Activated CD4-positive, alpha-beta memory T cell treated with anti-CD3 and anti-CD28 coated beads for 36 hours (primary cell): ENCODE results near the gene PCDHGA7. TPM values are rescaled to one million over a fixed set of nuclear protein-coding genes. Genes with fewer than 3 reads are reported as not detected.
"Not testable (repeated sequence)": the region's sequence is repeated elsewhere in the genome, so short reads cannot be mapped to it uniquely, and the experiment has no call there.

Experiments
- CTCF ChIA-PET: fragments of 350-600 bp; sonication (Branson Sonifier 250); formaldehyde crosslinking; loops from one replicate; lab custom pipeline; 2021; ENCODE audit warnings: antibody characterized with exemption, inconsistent platforms; lab: Charles Lee
- POLR2A ChIA-PET: fragments of 350-600 bp; sonication (Branson Sonifier 250); formaldehyde crosslinking; loops from one replicate; lab custom pipeline; 2021; ENCODE audit warnings: antibody characterized with exemption; lab: Charles Lee
- DNase-seq: peaks from one replicate; pipeline ENCODE4 v3.0.0-alpha.2; 2020
- H3K27ac Mint-ChIP-seq: one replicate; pipeline ENCODE4 v1.8.0; 2021; ENCODE audit warnings: mixed read lengths
- H3K27me3 Mint-ChIP-seq: one replicate; pipeline ENCODE4 v1.8.0; 2021; ENCODE audit warnings: mixed read lengths
- H3K36me3 Mint-ChIP-seq: one replicate; pipeline ENCODE4 v1.8.0; 2021; ENCODE audit warnings: mixed read lengths
- H3K4me1 Mint-ChIP-seq: one replicate; pipeline ENCODE4 v1.8.0; 2021; ENCODE audit warnings: low read depth, mixed read lengths
- H3K4me3 Mint-ChIP-seq: one replicate; pipeline ENCODE4 v1.8.0; 2021; ENCODE audit warnings: mild to moderate bottlenecking, mixed read lengths
- H3K9me3 Mint-ChIP-seq: one replicate; pipeline ENCODE4 v1.8.0; 2021; ENCODE audit warnings: mixed read lengths
- intact Hi-C: fragments of 100-400 bp; cut with micrococcal nuclease; formaldehyde crosslinking; loops from one replicate; pipeline ENCODE4 v1.15.1; 2023
- total RNA-seq, 2 experiments: library from RNA; stranded (reverse); gene quantifications; one replicate each; pipeline ENCODE4 v1.2.3, GENCODE V29; 2021

PCDHGA7 gene
- total RNA-seq, 2 experiments from 2014 or later = 0.07 TPM; not detected in 1

DNA sequence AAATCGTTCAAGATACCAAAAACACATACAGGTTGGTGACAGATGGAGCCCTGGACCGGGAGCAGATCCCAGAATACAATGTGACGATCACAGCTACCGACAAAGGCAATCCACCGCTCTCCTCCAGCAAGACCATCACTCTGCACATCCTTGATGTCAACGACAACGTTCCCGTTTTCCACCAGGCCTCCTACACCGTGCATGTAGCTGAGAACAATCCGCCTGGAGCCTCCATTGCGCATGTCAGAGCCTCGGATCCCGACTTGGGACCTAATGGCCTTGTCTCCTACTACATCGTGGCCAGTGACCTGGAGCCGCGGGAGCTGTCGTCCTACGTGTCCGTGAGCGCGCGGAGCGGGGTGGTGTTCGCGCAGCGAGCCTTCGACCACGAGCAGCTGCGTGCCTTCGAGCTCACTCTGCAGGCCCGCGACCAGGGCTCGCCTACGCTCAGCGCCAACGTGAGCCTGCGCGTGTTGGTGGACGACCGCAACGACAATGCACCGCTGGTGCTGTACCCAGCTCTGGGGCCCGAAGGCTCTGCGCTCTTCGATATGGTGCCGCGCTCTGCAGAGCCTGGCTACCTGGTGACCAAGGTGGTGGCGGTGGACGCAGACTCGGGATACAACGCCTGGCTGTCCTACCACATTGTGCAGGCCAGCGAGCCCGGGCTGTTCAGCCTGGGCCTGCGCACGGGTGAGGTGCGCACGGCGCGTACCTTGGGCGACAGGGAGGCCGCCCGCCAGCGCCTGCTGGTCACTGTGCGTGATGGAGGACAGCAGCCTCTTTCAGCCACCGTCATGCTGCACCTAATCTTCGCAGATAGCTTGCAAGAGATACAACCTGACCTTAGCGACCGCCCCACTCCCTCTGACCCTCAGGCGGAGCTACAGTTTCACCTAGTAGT, 10.7 kb upstream of the PCDHGA7 start:
- intact Hi-C loops = no loop called here
- H3K36me3 Mint-ChIP-seq = peaks cover 26% of the 10 kb centered on the region
- DNase-seq = no peak
- H3K27ac Mint-ChIP-seq = no peak overlapping the region
- peaks cover 44% of the 10 kb centered on the region for H3K27me3 Mint-ChIP-seq
- ChIA-PET POLR2A (no interaction called here), CTCF (interaction anchor here (0.6 to 2.8 kb wide), 6 partner anchors 15 to 192 kb away, joined by 4 to 25 read pairs (median 5); partner anchors contain the start of gene PCDHGA10)
- H3K4me3 Mint-ChIP-seq = no peak overlapping the region
- peaks cover 29% of the 10 kb centered on the region for H3K9me3 Mint-ChIP-seq
- H3K4me1 Mint-ChIP-seq = peaks cover 5% of the 10 kb centered on the region

DNA sequence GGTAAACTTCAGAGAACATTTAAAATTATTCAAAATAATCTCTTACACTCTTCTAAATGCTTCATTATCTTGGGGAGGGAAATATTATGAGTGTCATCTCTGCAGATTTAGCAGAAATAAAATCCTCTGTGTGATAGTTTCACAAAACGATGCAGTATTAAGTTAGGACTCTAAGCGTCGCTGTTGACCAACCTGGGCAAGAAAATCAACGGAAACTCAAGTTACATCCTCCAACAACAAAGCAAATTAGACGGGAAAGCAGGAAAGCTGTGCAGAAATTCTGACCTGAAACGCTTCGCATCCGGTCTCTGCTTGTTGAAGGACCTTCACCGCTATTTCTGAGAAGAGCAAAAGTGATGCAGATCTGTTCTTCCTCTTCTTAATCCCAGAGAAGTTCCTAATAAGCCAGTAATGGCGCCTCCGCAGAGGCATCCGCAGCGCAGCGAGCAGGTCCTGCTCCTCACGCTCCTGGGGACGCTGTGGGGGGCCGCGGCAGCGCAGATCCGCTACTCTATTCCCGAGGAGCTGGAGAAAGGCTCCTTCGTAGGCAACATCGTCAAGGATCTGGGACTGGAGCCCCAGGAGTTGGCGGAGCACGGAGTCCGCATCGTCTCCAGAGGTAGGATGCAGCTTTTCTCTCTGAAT, 8.7 kb upstream of the PCDHGA7 start, which contains the start of gene PCDHGA6:
Gene PCDHGA6 (plus strand): TSS at position 219 of the 645 bp plus-strand sequence. CDS start 193 bp downstream, at position 412.
- ChIA-PET POLR2A (no interaction called here), CTCF (interaction anchor here (0.7 to 1.5 kb wide), 5 partner anchors 15 to 191 kb away, joined by 3 to 5 read pairs (median 3); partner anchors contain the start of gene PCDHGB6)
- Mint-ChIP-seq H3K27me3 (peaks cover 39% of the 10 kb centered on the region), H3K27ac (no peak within 1 kb of the TSS), H3K4me1 (peaks cover 5% of the 10 kb centered on the region), H3K36me3 (peaks cover 26% of the 10 kb centered on the region), H3K4me3 (peak within 1 kb of the TSS; percentile 27), H3K9me3 (peaks cover 33% of the 10 kb centered on the region)
- DNase-seq = no peak
- intact Hi-C loops = no loop called here

DNA sequence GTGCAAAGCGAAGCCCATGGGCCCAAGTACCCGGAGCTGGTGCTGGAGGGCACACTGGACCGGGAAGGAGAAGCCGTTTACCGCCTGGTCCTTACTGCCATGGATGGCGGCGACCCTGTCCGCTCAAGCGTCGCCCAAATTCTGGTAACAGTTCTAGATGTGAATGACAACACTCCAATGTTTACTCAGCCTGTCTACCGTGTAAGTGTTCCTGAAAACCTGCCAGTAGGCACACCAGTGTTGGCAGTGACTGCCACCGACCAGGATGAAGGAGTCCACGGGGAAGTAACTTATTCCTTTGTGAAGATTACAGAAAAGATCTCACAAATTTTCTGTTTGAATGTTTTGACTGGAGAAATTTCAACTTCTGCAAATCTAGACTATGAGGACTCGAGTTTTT, 7.9 kb upstream of the PCDHGA7 start:
- H3K36me3 Mint-ChIP-seq = peaks cover 26% of the 10 kb centered on the region

GRCh38 chr5:141375444-141376155, 6.9 kb upstream of the PCDHGA7 start:
- Mint-ChIP-seq H3K27me3 (peaks cover 35% of the 10 kb centered on the region), H3K36me3 (peaks cover 23% of the 10 kb centered on the region), H3K9me3 (peaks cover 33% of the 10 kb centered on the region)
- H3K4me3 Mint-ChIP-seq, intact Hi-C loops, H3K4me1 Mint-ChIP-seq, POLR2A ChIA-PET, DNase-seq, H3K27ac Mint-ChIP-seq, CTCF ChIA-PET: not testable (repeated sequence)

More for the DNA sequence above, 7.9 kb upstream of the PCDHGA7 start:
- no peak overlapping the region for H3K4me3 Mint-ChIP-seq
- DNase-seq = no peak
- no peak overlapping the region for H3K27ac Mint-ChIP-seq
- peaks cover 33% of the 10 kb centered on the region for H3K9me3 Mint-ChIP-seq
- H3K4me1 Mint-ChIP-seq = peaks cover 5% of the 10 kb centered on the region
- ChIA-PET POLR2A (no interaction called here), CTCF (interaction anchor here (0.7 to 1.5 kb wide), 3 partner anchors 16 to 182 kb away, joined by 3 to 5 read pairs (median 3); partner anchors contain the start of gene PCDHGB6)
- H3K27me3 Mint-ChIP-seq = peaks cover 40% of the 10 kb centered on the region
- intact Hi-C loops = no loop called here

- ChIA-PET CTCF (no interaction called here), POLR2A (interaction anchor here (0.6 kb wide), 1 partner anchor 60 kb away, joined by 7 read pairs; no protein-coding TSS in a partner anchor)
- Mint-ChIP-seq H3K9me3 (peaks cover 15% of the 10 kb centered on the region), H3K27ac (no peak overlapping the region), H3K4me3 (no peak overlapping the region), H3K36me3 (peaks cover 13% of the 10 kb centered on the region), H3K4me1 (no peaks in the 10 kb centered on the region), H3K27me3 (peaks cover 57% of the 10 kb centered on the region)
- no peak for DNase-seq
- intact Hi-C loops = no loop called here
Observed at GRCh38 chr5:141383345-141383744, 803 bp downstream of the PCDHGA7 start.

GRCh38 chr5:141384471-141385267, 2.1 kb downstream of the PCDHGA7 start:
- intact Hi-C loops = no loop called here
- no peak overlapping the region for H3K27ac Mint-ChIP-seq

GRCh38 chr5:141387557-141388311, 5.2 kb downstream of the PCDHGA7 start, which contains the start of gene PCDHGB4:
TSS of gene PCDHGB4 (plus strand) at chr5:141387698. CDS start at chr5:141387885, 187 bp downstream.
- H3K9me3 Mint-ChIP-seq = peaks cover 23% of the 10 kb centered on the region
- CTCF ChIA-PET = interaction anchor here (1.7 to 2.2 kb wide), 2 partner anchors 18 to 176 kb away, joined by 7 to 8 read pairs; partner anchors contain the start of gene PCDHGB3
- peak within 1 kb of the TSS; percentile 26 for H3K4me3 Mint-ChIP-seq
- POLR2A ChIA-PET, H3K27ac Mint-ChIP-seq, H3K4me1 Mint-ChIP-seq, intact Hi-C loops: not testable (repeated sequence)
- peaks cover 26% of the 10 kb centered on the region for H3K36me3 Mint-ChIP-seq
- DNase-seq = peak; percentile 31
- H3K27me3 Mint-ChIP-seq = peaks cover 67% of the 10 kb centered on the region

More at GRCh38 chr5:141384471-141385267, 2.1 kb downstream of the PCDHGA7 start:
- Mint-ChIP-seq H3K4me3 (no peak overlapping the region), H3K27me3 (peaks cover 62% of the 10 kb centered on the region), H3K9me3 (peaks cover 20% of the 10 kb centered on the region), H3K4me1 (no peaks in the 10 kb centered on the region), H3K36me3 (peaks cover 18% of the 10 kb centered on the region)
- ChIA-PET POLR2A (no interaction called here), CTCF (no interaction called here)
- no peak for DNase-seq

DNA sequence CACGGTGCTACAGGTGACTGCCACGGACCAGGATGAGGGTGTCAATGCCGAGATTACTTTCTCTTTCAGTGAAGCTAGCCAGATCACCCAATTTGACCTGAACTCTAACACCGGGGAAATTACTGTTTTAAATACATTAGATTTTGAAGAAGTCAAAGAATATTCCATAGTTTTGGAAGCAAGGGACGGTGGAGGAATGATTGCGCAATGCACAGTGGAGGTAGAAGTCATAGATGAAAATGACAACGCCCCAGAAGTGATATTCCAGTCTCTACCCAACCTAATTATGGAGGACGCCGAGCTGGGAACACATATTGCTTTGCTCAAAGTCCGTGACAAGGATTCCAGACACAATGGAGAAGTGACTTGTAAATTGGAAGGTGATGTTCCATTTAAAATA, 6.1 kb downstream of the PCDHGA7 start:
- DNase-seq = no peak
- intact Hi-C loops = no loop called here
- Mint-ChIP-seq H3K27ac (no peak overlapping the region), H3K27me3 (peaks cover 66% of the 10 kb centered on the region), H3K4me3 (no peak overlapping the region), H3K36me3 (peaks cover 29% of the 10 kb centered on the region), H3K4me1 (no peaks in the 10 kb centered on the region), H3K9me3 (peaks cover 32% of the 10 kb centered on the region)
- ChIA-PET CTCF (no interaction called here), POLR2A (no interaction called here)

DNA sequence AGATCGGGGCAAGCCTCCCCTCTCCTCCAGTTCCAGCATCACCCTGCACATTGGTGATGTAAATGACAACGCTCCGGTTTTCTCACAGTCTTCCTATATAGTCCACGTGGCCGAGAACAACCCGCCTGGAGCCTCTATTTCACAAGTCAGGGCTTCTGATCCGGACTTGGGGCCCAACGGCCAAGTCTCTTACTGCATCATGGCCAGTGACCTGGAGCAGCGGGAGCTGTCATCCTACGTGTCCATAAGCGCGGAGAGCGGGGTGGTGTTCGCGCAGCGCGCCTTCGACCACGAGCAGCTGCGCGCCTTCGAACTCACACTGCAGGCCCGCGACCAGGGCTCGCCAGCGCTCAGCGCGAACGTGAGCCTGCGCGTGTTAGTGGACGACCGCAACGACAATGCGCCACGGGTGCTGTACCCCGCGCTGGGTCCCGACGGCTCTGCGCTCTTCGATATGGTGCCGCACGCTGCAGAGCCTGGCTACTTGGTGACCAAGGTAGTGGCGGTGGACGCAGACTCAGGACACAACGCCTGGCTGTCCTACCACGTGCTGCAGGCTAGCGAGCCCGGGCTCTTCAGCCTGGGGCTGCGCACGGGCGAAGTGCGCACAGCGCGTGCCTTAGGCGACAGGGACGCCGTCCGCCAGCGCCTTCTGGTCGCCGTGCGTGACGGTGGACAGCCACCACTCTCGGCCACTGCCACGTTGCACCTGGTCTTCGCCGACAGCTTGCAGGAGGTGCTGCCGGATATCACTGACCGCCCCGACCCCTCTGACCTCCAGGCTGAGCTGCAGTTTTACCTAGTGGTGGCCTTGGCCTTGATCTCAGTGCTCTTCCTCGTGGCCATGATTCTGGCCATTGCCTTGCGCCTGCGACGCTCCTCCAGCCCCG, 6.9 kb downstream of the PCDHGA7 start:
- Mint-ChIP-seq H3K4me1 (no peaks in the 10 kb centered on the region), H3K36me3 (peaks cover 32% of the 10 kb centered on the region), H3K27ac (no peak overlapping the region), H3K9me3 (peaks cover 34% of the 10 kb centered on the region), H3K27me3 (peaks cover 65% of the 10 kb centered on the region), H3K4me3 (no peak overlapping the region)
- DNase-seq = no peak
- intact Hi-C loops = no loop called here
- ChIA-PET CTCF (no interaction called here), POLR2A (no interaction called here)
